Measurements from ENCODE around the gene RPTOR.
A peak's percentile ranks its signal among the peaks of the same experiment; 100 is the strongest.

Gene RPTOR

DNA sequence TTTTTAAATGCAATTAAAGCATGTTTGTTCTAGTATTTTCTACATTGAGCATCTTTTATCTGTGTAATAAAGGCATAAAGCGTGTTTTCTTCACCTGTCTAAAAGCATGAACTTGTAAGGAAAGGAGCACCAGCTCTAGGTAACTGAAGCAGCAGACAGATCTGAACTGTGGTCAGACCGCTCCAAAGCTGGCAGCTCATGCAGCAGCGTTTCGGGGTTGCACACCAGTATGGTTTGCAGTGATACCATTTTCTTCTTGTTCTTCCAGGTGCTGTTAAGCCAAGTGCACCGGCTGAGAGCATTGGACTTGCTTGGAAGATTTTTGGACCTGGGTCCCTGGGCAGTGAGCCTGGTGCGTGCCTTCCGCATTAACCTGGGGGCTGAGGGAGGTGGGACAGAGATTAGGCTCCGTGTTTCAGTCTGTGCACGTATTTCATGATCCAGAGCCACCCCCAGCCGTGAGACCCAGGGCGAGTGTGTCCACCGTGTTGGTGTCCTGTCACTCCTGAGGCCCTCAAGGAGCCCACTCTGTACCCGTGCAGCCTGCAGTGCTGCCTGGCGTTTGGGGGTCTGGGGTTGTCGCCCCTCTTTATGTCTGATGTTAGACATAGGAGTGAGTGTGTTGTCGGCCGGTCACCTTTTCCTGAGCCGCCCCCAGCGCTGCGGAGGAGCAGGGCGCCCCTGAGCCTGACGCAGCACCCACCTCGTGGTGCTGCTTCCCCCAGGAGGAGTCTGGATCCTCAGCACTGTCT, 310.7 kb downstream of the RPTOR start:
- no peak for DNase-seq

DNA sequence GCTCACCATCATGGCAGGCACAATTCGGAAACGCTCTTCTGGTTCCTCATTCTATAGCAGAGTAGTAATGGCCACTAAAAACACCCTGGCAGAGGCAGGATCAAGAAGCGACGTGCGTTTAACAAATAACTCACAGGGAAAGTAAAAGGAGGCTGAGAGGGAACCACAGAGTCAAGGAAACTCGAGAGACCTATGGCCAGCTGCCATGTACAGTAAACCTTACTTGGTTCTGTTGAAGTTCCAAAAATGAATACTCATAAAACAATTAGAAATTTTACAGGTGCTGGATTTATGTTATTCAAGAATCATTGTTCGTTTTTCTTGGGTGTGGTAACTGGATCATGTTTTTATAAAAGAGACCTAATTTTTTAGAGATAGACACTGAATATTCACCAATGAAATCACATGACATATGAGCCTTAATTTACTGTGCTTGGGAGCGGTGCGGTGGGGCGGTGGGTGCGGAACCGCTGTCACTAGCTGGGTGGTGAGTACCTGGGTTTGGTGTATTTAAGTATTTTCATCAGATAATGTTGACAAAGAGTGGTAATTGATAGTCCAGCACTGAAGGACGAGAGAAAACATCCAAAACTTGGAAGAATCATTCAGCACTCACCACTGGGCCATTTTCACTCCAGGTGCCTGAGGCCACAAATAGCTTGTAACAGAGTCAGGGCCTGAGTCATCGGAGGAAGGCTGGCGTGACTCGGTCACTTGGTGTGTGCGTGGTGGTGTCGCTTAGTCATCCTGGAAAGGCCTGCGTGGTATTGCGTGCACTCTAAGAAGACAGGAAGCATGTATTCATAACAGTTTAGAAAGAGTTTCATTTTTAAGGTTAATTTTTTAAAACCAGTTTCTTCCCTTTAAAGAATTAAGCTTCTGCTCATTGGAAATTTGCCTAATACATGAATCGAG, 311.6 kb downstream of the RPTOR start:
- peak; percentile 45 to 70 (median 50) for DNase-seq

GRCh38 chr17:80856863-80857755, 312.5 kb downstream of the RPTOR start:
- no peak for DNase-seq

- no peak for DNase-seq
Measured at GRCh38 chr17:80857756-80858171, 313.1 kb downstream of the RPTOR start.

- DNase-seq = no peak
Measured at GRCh38 chr17:80858301-80859001, 313.8 kb downstream of the RPTOR start.

DNA sequence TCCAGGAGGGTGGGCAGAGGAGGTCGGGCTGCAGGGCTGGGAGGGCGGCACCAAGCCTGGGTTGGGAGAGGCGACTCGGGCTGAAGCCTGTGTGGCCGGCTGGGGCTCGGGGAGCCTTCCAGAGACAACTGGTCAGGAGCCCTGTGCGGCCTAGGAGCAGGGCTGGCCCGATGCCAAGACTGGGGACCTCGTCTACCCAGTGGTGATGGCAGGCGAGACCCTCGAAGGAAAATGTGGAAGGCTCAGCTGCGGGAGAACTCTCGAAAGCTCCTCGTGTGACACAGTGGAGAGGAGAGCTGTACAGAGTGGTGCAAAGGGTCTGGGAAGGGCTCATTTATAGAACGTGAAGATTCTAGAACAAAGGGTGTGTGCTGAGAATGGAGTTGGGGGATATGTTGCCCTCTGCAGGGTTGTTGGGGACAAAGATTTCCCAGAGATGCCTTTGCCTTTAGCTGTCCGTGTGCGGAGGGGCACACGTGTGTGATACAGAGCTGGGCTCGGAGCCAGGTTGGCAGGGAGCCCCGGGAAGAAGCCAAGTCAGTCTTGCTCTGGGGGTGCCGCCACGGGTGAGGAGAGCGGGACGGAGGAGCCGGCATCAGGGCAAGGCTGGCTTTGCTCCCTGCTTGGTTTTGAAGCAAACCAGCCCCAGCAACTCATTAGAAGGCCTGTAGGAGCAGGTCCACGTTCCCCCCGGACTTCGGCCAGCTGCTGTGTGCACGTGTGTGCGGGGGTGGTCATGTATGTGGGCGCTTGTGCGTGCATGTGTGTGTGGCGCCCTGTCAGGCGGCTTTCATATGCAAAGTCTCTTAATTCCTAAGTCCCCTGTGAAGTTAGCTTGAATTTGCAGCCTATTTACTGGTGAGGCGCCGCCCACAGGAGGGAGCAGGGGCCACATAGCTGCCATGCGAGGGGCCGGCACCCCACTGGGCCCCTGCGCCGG, 314.6 kb downstream of the RPTOR start:
- DNase-seq = no peak

DNA sequence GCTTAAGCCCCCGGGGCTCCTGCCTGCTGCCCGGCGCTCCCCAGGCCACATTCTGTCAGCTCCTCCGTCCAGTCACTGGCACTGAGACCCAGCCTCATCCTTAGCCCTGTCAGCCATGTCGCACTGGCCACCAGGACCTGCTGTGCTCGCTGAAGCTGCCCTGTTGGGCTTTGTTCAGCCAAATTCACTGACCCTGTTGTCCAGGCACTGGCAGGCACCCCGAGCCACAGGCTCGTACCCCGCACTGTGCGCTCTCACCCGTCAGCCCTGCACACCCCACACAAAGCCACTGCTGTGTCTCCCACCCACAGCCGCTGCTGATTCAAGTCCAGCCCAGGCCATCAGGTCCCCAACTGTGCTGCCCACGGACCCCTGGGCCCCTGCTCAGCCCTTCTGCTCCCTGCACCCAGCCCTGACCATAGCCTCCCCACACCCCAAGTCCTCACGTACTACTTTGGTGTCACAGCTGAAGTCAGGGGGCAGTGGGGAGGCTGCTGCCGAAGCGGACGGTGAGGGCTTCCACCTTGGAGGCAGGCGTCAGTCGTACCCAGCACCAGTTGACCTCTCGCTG, 315.5 kb downstream of the RPTOR start:
- DNase-seq = no peak

- DNase-seq = no peak
Measured at GRCh38 chr17:80860703-80861417, 316.2 kb downstream of the RPTOR start.

GRCh38 chr17:80861418-80861815, 316.8 kb downstream of the RPTOR start:
- no peak for DNase-seq

GRCh38 chr17:80861892-80862291, 317.3 kb downstream of the RPTOR start:
- no peak for DNase-seq

DNA sequence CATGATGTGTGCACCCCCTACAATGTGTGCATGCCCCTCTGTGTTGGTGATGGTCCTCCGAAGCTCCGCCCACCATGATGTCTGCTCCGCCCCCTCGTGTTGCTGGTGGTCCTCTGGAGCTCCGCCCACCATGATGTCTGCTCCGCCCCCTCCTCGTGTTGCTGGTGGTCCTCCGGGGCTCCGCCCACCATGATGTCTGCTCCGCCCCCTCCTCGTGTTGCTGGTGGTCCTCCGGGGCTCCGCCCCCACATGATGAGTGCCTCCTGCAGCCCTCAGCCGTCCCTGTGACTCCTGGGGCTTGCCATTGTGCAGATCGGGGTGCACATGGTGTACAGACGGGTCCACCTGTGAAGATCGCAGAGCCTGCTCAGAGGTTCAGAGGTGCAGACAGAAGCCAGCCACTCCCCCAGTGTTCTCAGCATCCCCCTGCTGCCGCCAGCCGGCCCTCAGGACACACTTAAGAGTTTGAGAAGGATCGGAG, 317.9 kb downstream of the RPTOR start:
- no peak for DNase-seq

- DNase-seq = no peak
Measured at GRCh38 chr17:80862978-80863377, 318.3 kb downstream of the RPTOR start.

- no peak for DNase-seq
Measured at GRCh38 chr17:80863626-80864025, 319.0 kb downstream of the RPTOR start.

DNA sequence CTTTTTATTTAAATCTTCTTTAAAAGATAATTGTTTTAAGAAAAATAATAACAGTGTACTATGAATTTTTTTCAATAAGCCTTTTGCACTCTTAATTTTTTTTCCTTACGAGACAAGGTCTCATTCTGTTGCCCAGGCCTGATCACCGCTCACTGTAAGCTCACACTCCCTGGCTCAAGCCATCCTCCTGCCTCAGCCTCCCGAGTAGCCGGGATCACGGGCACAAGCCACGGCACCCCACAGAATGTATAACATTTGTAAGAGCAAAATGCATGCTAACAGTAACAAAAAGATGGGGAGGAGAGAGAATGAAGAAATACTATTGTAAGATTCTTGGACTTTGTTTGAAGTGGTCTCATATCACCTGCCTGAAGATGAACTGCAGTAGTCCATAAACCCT, 320.1 kb downstream of the RPTOR start:
- DNase-seq = no peak

DNA sequence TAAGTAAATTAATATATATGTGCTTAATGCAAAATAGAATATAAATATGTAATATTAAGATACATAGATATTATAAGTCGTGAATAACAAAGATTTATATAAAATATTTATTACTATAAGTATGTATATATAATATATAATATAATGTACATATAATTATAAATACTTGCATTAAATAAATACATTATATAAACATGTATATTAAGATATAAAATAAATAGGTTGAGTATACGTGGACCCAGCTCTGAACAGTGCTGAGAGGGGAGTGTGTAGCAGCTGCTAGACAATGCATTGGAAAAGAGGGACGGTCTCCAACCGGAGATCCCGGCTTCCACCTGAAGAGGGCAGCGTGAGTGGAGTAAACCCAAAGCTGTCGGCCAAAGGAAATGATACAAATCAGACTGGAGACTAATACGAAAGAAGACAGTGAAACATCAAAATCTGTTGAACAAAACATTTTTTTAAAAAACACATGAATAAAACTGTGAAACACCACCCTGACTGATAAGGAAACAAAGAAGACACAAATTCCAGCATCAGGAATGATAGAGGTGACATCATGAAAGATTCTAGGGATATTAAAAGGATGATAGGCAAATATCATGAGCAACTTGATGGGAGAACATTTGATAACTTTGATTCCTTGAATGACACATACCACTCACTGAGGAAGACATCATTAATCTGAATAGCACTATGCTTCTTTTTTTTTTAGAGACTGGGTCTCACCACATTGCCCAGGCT, 321.6 kb downstream of the RPTOR start:
- DNase-seq = peak; percentile 27 to 66 (median 37)

DNA sequence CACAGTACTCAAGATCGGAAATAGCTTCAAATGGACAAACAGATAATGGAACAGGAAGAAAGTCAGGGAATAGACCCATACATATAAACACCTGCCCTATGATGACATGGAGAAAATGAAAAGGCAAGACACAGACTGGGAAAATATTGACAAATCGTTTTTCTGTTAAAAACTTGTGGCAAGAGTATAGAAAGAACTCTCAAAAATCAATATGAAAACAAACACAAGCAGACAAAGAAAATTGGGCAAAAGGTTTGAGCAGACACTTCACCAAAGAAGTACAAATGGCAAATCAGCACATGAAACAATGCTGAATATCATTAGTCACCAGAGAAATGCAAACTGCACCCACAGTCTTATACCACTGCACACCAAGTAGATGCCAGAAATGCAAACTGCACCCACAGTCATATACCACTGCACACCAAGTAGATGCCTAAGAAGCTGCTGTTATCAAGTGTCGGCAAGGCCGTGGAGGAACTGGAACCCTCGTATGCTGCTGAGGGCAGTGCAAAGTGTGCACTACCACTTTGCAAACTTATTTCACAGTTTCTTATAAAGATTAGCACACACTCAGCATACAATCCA, 323.5 kb downstream of the RPTOR start:
- no peak for DNase-seq

DNA sequence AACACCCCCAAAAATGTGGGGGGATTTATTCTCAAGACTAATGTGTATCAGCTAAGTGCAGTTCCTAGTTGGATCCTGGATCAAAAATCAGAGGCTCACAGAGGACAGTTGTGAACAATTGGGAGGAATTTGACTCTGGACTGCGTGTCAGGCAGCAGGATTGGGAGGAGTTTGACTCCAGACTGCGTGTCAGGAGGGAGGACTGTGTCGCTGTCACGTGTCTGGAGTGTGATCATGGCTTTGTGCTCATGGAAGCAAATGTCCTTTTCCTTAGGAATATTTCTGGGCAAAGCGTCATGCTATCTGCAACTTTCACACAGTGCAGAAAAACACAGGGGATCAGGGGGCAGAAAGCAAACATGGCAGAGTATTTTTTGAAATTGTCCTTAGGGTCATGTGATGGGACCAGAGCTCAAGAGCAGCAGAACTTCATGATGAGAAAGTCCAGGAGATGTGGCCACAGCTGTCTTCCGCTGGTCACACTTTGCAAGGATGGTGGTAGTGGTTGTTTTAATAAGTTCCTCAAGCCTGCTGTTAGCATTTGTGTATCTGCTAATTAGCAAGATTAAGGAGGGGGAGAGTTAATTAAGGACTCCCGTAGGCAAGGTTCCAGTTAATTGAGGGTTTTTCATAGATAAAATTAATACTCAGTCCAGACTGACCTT, 325.0 kb downstream of the RPTOR start:
- no peak for DNase-seq

GRCh38 chr17:80870401-80870800, 325.8 kb downstream of the RPTOR start:
- DNase-seq = no peak
